BLaER1 treated with 17β-estradiol and CSF1 and Interleukin-3, amounts not matched to agents 10 nM and 100 nM (cell line): ENCODE results near the gene SAMD7.

Source experiments
- H3K27ac ChIP-seq, 11 experiments: shearing (Covaris generic); formaldehyde crosslinking; 2 replicates each; pipeline ENCODE4 v1.8.1; 2022
- H3K27me3 ChIP-seq, 11 experiments: shearing (Covaris generic); formaldehyde crosslinking; 2 replicates each; pipeline ENCODE4 v1.8.1; 2022
- H3K36me3 ChIP-seq, 11 experiments: shearing (Covaris generic); formaldehyde crosslinking; 2 replicates each; pipeline ENCODE4 v1.8.1; 2022
- H3K4me1 ChIP-seq, 10 experiments: shearing (Covaris generic); formaldehyde crosslinking; 2 replicates each; pipeline ENCODE4 v1.8.1; 2022
- H3K4me2 ChIP-seq, 11 experiments: shearing (Covaris generic); formaldehyde crosslinking; 2 replicates each; pipeline ENCODE4 v1.8.1; 2022
- H3K4me3 ChIP-seq, 10 experiments: shearing (Covaris generic); formaldehyde crosslinking; 2 replicates each; pipeline ENCODE4 v1.8.1; 2022
- H3K9ac ChIP-seq, 11 experiments: shearing (Covaris generic); formaldehyde crosslinking; 2 replicates each; pipeline ENCODE4 v1.8.1; 2022
- H3K9me3 ChIP-seq, 11 experiments: shearing (Covaris generic); formaldehyde crosslinking; replicated peaks in 1 of 11; 2 replicates each; pipeline ENCODE4 v1.8.1; 2022
- H4K20me1 ChIP-seq, 11 experiments: shearing (Covaris generic); formaldehyde crosslinking; 2 replicates each; pipeline ENCODE4 v1.8.1; 2022
- Cebpa-rat ChIP-seq, 11 experiments: shearing (Covaris generic); IDR thresholded peaks; 2 replicates each; pipeline ENCODE4 v1.8.1; 2022

Gene SAMD7

DNA sequence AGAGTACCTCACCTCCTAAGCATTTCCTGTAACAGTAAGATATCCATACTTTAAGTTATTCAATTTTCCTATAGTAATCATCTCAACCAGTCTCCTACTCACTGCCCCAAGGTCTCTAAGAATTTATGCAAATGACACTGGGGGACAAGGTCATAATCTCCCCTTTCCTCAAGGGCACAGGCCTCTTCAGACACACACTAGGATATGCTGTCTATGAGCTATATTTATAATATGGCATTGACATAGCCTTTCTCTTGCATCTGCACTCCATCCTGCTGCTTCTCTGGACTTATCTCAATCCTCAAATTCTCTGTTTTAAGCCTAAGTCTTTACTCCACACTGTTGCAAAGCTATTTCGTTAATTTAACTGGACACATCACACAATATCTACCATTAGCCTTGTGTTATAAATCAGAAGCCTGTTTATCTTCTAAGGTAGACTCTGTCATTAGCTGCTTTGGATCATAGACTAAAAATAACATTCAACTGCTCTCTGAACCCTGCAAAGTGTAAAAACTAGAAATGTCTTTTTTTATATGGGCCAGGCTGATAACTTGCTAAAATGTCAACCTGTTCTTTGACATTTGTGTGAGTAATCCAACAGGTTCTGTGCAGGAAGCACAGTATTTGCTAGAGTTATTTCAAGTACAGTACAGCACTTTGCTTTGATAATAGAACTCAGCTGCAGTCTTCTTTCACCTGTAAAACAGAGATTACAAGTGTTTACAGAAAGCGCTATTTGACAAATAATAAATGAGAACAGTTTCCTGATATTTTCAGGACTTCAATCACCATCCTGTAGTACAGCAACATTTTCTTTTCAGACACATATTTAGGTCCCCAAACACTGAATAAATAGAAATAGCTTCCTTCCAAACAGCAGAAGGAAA lies 37.4 kb downstream of the SAMD7 start:
- no peaks in the 10 kb centered on the region for H3K36me3 ChIP-seq
- H3K4me2 ChIP-seq: peak overlapping the region in 7 of 11 experiments; percentile 8 to 72 (median 24); a peak in 11 of 22 replicates
- no peaks in the 10 kb centered on the region for H3K27me3 ChIP-seq
- no peak overlapping the region; a peak in 1 of 22 replicates for H3K27ac ChIP-seq
- peaks cover 31 to 65% (median 45%) of the 10 kb centered on the region in 10 experiments for H3K4me1 ChIP-seq
- no peak overlapping the region for H3K9ac ChIP-seq
- H3K9me3 ChIP-seq: peaks cover 0 to 27% (median 22%) of the 10 kb centered on the region in 11 experiments; a peak in 19 of 22 replicates
- H4K20me1 ChIP-seq: no peaks in the 10 kb centered on the region
- TF ChIP-seq Cebpa-rat (IDR thresholded peaks at IDR 0.05): no peak
- H3K4me3 ChIP-seq: no peak overlapping the region

DNA sequence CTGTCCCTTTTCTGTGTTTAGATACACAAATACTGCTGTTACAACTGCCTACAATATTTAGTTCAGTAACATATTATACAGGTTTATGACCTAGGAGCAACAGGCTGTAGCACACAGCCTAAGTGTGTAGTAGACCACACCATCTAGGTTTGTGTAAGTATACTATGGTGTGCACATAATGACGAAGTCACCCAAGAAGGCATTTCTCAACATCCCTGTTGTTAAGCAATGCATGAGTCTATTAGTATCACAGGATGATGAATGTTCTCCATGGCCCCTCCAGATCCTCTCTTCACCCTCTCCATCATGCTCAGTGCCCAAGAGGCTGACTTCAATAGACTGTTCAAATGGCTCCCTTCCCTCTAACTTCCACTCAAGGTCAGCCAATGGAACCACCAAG lies 40.7 kb downstream of the SAMD7 start:
- no peak for TF ChIP-seq Cebpa-rat (IDR thresholded peaks at IDR 0.05)
- Histone ChIP-seq H3K27me3 (no peaks in the 10 kb centered on the region), H3K36me3 (no peaks in the 10 kb centered on the region), H3K27ac (peak overlapping the region in 2 of 11 experiments; percentile 15 to 30; a peak in 2 of 22 replicates), H3K4me2 (no peak overlapping the region), H3K9me3 (peaks cover 0 to 34% (median 23%) of the 10 kb centered on the region in 11 experiments; a peak in 19 of 22 replicates), H3K4me1 (peaks cover 22 to 44% (median 28%) of the 10 kb centered on the region in 10 experiments), H3K4me3 (no peak overlapping the region), H3K9ac (no peak overlapping the region), H4K20me1 (no peaks in the 10 kb centered on the region)

DNA sequence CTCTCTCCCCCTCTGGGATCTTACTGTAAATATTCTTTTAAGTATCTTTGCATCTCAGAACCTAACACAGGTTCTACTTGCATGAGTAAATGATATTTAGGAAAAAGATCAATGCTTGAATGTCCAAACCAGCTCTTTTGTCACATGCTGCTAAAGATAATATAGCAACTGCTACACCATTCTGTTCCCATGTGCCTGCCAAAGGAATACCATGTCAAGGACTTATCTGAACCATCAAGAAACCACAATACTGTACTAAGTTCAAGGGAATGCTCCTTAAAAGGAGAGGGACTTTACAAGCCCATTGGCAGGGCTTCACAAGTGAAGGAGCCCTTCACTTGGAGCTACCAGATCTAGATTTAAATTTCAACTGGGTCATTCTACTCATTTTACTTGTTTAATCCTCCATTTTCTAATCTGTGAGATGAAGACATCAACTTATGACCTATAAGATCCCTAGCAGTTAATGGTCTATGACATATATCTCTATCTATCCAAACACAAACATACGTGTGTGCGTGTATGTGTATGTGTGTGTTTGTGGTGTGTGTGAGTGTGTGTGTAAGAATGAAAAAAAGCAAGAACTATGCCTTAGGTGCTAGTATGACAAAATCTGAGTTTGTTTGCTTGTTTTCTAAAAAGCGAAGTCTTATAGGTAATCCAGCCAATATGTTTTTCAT lies 42.2 kb downstream of the SAMD7 start:
- no peaks in the 10 kb centered on the region for H3K36me3 ChIP-seq
- peak overlapping the region in 6 of 11 experiments; percentile 40 to 57 (median 48); a peak in 8 of 22 replicates for H3K9ac ChIP-seq
- peaks cover 0 to 34% (median 23%) of the 10 kb centered on the region in 11 experiments; a peak in 19 of 22 replicates for H3K9me3 ChIP-seq
- H3K4me1 ChIP-seq: peaks cover 15 to 29% (median 26%) of the 10 kb centered on the region in 10 experiments
- no peak for TF ChIP-seq Cebpa-rat (IDR thresholded peaks at IDR 0.05)
- H3K27me3 ChIP-seq: no peaks in the 10 kb centered on the region
- no peaks in the 10 kb centered on the region for H4K20me1 ChIP-seq
- no peak overlapping the region; a peak in 1 of 20 replicates for H3K4me3 ChIP-seq
- H3K4me2 ChIP-seq: peak overlapping the region; percentile 25 to 80 (median 69); a peak in 21 of 22 replicates
- peak overlapping the region; percentile 43 to 75 (median 66); a peak in 21 of 22 replicates for H3K27ac ChIP-seq

DNA sequence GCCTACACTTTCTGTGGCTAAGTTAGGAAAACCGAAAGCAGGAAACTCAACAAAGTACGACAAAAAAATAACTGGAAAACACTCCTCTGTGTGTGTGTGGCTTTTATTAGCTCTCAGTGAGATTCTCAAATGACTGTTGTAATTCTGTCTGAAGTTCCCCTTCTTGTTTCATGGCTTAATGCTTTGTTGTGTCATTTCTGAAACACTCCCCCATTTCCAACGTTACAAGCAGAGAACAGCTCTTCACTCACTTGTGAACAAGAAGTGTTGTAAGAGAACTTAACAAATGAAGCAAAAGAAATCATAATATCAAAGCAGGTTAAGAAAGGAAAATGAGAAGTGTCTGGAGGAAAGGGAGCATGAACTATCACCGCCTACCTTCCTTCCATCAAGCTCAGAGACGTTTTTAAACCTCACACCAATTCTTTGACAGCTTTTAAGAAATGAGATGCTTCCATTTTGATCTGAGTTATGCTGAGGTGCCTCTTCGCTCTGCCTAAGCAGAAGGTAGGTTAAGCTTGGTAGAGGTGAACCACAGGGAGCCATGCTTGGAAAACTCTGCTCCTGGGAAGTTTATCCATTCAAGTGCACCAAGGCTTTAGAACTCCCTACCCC lies 42.9 kb downstream of the SAMD7 start:
- no peaks in the 10 kb centered on the region for H3K27me3 ChIP-seq
- H3K9me3 ChIP-seq: peaks cover 0 to 34% (median 23%) of the 10 kb centered on the region in 11 experiments; a peak in 19 of 22 replicates
- H3K36me3 ChIP-seq: no peaks in the 10 kb centered on the region
- H3K27ac ChIP-seq: peak overlapping the region; percentile 58 to 75 (median 67); a peak in 21 of 22 replicates
- peak overlapping the region in 10 of 11 experiments; percentile 6 to 57 (median 43); a peak in 14 of 22 replicates for H3K9ac ChIP-seq
- TF ChIP-seq Cebpa-rat (IDR thresholded peaks at IDR 0.05): peak in 1 of 11 experiments; percentile 34; a peak in 1 of 22 replicates
- H4K20me1 ChIP-seq: no peaks in the 10 kb centered on the region
- peaks cover 15 to 26% (median 20%) of the 10 kb centered on the region in 10 experiments for H3K4me1 ChIP-seq
- H3K4me2 ChIP-seq: peak overlapping the region; percentile 25 to 80 (median 69)
- H3K4me3 ChIP-seq: peak overlapping the region in 1 of 10 experiments; percentile 2; a peak in 1 of 20 replicates

GRCh38 chr3:169955406-169955805 lies 44.0 kb downstream of the SAMD7 start:
- Histone ChIP-seq H3K9me3 (peaks cover 0 to 34% (median 23%) of the 10 kb centered on the region in 11 experiments; a peak in 19 of 22 replicates), H3K27me3 (no peaks in the 10 kb centered on the region), H4K20me1 (no peaks in the 10 kb centered on the region), H3K4me2 (peak overlapping the region in 3 of 11 experiments; percentile 8 to 72 (median 17); a peak in 3 of 22 replicates), H3K4me3 (no peak overlapping the region), H3K4me1 (peaks cover 12 to 26% (median 16%) of the 10 kb centered on the region in 10 experiments), H3K36me3 (no peaks in the 10 kb centered on the region), H3K9ac (no peak overlapping the region), H3K27ac (no peak overlapping the region)
- TF ChIP-seq Cebpa-rat (IDR thresholded peaks at IDR 0.05): no peak

DNA sequence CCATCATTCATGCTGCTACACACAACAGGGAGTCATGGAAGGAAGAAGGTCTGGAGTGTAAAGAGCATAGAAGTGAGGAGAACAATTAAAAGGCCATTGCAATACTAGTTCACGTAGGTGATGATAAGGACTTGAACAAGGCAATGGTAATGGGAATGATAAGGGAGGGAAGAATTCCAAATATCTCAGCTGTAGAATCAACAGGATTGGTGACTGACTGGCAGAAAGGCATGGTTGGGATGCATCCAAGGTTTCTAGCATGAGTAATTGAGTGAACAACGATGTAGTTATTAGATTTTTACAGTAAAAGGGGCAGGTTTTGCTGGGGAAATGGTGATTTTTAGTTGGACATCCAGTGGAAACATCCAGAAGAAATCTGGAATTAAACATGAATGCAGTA lies 52.8 kb downstream of the SAMD7 start:
- Histone ChIP-seq H3K4me3 (no peak overlapping the region), H3K9me3 (peaks cover 0 to 9% (median 0%) of the 10 kb centered on the region in 11 experiments; a peak in 3 of 22 replicates), H4K20me1 (peaks cover 15 to 23% (median 22%) of the 10 kb centered on the region in 11 experiments; a peak in 19 of 22 replicates), H3K27me3 (no peaks in the 10 kb centered on the region), H3K4me1 (peaks cover 18 to 30% (median 27%) of the 10 kb centered on the region in 10 experiments), H3K36me3 (peaks cover 0 to 2% (median under 1%) of the 10 kb centered on the region in 11 experiments; a peak in 8 of 22 replicates), H3K4me2 (no peak overlapping the region), H3K27ac (no peak overlapping the region), H3K9ac (no peak overlapping the region)
- TF ChIP-seq Cebpa-rat (IDR thresholded peaks at IDR 0.05): no peak

DNA sequence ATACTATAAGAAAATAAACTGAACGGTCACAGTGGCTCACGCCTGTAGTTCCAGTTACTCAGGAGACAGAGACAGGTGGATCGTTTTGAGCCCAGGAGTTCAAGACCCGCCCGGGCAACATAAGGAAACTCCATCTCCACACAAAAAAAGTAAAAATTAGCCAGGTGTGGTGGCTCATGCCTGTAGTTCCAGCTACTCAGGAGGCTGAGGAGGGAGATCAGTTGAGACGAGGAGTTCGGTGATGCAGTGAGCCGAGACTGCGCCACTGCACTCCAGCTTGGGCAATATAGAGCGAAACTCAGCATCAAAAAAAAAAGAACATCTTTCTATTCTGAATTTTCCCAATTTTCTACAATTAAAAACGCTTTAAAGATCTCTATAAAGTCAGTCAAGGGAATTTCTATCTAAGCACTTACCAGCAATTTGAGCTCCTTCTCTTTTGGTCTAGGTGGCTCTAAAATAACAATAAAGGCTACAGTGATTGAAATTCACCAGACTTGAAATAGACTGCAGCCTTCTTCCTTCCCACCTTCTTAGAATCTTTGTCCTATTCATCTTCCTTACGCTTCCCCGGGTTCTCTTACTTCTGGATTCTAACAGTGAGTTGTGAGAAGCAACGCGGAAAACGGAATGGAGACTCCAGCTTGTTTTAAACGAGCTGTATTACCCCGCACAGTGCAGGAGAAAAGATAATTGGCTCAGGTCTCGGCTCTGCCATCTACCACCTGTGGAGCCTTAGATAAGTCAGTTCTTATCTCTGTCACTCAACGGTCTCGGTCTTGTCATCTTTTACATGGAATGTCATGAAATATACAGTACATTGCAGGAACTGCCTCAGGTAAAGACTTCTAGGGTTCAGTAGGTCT lies 54.4 kb downstream of the SAMD7 start:
- H3K27ac ChIP-seq: peak overlapping the region; percentile 86 to 94 (median 90); a peak in 21 of 22 replicates

More for the DNA sequence above, 54.4 kb downstream of the SAMD7 start:
- H3K36me3 ChIP-seq: peaks cover 10 to 18% (median 15%) of the 10 kb centered on the region in 11 experiments; a peak in 19 of 22 replicates
- peaks cover 18 to 44% (median 37%) of the 10 kb centered on the region in 10 experiments for H3K4me1 ChIP-seq
- peak overlapping the region; percentile 64 to 92 (median 80) for H3K4me2 ChIP-seq
- H3K9ac ChIP-seq: peak overlapping the region; percentile 91 to 95 (median 94)
- peaks cover 0 to 9% (median 0%) of the 10 kb centered on the region in 11 experiments; a peak in 3 of 22 replicates for H3K9me3 ChIP-seq
- H4K20me1 ChIP-seq: peaks cover 25 to 39% (median 38%) of the 10 kb centered on the region in 11 experiments
- TF ChIP-seq Cebpa-rat (IDR thresholded peaks at IDR 0.05): no peak
- H3K27me3 ChIP-seq: no peaks in the 10 kb centered on the region
- peak overlapping the region; percentile 84 to 95 (median 91) for H3K4me3 ChIP-seq
